Urinary bladder (tissue), 4 donors: ENCODE data around the gene GALR2. TPM values are rescaled to one million over a fixed set of nuclear protein-coding genes. Genes with fewer than 3 reads are reported as not detected.

Source experiments
- DNase-seq: peaks from one replicate; pipeline ENCODE4 v3.0.0-alpha.2; 2015; ENCODE audit errors: extremely low spot score
- H3K27ac ChIP-seq: one replicate; pipeline ENCODE4 v1.5.1; 2013; ENCODE audit warnings: low read depth, mild to moderate bottlenecking, moderate library complexity
- H3K36me3 ChIP-seq: one replicate; pipeline ENCODE4 v1.6.1; 2013; ENCODE audit warnings: mild to moderate bottlenecking, moderate library complexity; ENCODE audit not compliant: insufficient read depth
- H3K4me1 ChIP-seq: one replicate; pipeline ENCODE4 v1.6.1; 2013; ENCODE audit warnings: mild to moderate bottlenecking, moderate library complexity; ENCODE audit not compliant: insufficient read depth
- H3K4me3 ChIP-seq: one replicate; pipeline ENCODE4 v1.5.1; 2013; ENCODE audit warnings: low read depth, low read length
- WGBS: extraction: QIAGEN DNeasy Blood & Tissue Kit; methylation state at CpG from one replicate; pipeline ENCODE4 v1.1.7; 2013; 5-methylcytosine and 5-hydroxymethylcytosine counted together
- polyA plus RNA-seq: library from polyadenylated mRNA; stranded (reverse); fragments of 200-250 nt; gene quantifications from one replicate; pipeline ENCODE4 v1.2.3, GENCODE V29; 2013
- total RNA-seq: library from RNA; depleted of rRNA; stranded (reverse); fragments of >200 nt; gene quantifications from one replicate; pipeline ENCODE4 v1.2.3, GENCODE V29; 2014
- donor health status: healthy with polysubstance abuse.
- donor health status: healthy.

The GALR2 gene
- total and polyA plus RNA-seq, 2 donors = 0.09 TPM; not detected in 1

DNA sequence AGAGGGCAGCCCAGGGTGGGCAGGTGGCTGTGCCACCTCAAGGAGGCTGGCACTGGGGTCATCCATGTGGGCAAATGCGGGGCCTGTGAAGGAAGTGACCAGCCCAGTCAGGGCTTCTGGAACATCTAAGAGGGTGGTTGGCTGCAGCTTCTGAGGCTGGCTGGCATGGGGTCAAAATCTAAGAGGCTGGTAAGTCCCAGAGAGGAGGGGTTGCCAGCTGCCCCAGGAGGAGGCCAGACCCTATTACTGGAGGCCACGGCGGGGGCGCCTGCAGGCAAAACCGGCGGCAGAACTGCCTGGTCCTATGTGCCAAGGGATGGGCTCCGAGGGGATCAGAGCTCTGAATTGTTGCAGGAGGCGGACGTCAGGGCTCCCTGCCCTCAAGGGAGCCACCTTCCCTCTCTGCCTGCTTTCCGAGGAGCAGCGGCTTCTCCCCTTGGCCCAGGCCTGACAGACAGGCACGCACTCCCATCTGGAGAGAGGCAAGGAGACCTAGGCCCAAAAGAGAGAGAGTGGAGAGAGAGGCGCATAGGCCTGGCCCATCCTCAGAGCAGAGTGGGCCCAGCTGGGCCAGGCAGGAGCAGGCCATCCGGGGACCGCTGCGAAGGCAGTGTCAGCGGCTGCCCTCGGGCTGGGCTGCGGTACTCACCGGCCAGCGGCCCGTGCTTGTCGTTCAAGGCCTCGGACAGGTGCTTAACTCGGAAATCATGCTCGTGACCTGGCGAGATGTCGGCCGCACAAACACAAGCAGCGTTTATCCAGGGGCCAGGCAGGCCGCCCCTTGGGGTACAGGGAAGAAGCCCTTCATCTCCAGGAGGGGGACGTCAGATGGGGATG is 15.3 kb downstream of the GALR2 start:
- no peak overlapping the region for H3K27ac ChIP-seq
- no peak overlapping the region for H3K4me3 ChIP-seq
- DNase-seq = no peak
- no peaks in the 10 kb centered on the region for H3K4me1 ChIP-seq
- H3K36me3 ChIP-seq = peaks cover 6% of the 10 kb centered on the region
- 88% methylated on average over 32 of the region's 32 CpGs for WGBS

DNA sequence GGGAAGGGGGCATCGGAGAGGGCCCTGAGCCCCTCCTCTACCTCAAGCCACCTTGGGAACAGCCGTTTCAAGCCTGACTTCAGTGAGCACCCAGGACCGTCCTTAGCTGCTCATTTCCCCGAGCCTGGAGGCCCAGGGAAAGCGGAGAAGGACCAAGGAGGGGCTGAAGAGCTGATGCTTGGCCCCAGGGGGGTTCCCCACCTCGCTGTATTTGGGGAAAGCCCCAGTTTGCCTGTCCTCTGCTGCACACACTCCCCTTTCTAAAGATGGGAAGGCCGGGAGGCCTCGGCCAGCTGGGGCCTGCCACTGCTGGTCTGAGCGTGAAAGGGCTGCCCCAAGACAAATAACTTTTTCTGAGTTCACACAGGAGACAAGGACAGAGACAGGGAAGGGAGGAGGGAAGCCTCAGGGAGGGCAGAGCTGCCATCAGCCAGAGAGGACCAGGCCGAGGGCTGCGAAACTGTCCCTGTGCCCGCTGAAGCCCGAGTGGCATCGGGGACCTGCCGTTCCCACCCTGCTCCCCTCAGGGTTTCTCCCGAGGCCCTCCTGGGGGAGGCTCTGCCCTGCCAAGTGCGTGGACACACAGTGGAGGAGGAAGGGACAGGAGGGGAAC is 16.0 kb downstream of the GALR2 start:
- H3K4me1 ChIP-seq = no peaks in the 10 kb centered on the region
- H3K27ac ChIP-seq = no peak overlapping the region
- 87% methylated on average over 17 of the region's 17 CpGs for WGBS
- no peak for DNase-seq
- no peak overlapping the region for H3K4me3 ChIP-seq
- peaks cover 2% of the 10 kb centered on the region for H3K36me3 ChIP-seq

DNA sequence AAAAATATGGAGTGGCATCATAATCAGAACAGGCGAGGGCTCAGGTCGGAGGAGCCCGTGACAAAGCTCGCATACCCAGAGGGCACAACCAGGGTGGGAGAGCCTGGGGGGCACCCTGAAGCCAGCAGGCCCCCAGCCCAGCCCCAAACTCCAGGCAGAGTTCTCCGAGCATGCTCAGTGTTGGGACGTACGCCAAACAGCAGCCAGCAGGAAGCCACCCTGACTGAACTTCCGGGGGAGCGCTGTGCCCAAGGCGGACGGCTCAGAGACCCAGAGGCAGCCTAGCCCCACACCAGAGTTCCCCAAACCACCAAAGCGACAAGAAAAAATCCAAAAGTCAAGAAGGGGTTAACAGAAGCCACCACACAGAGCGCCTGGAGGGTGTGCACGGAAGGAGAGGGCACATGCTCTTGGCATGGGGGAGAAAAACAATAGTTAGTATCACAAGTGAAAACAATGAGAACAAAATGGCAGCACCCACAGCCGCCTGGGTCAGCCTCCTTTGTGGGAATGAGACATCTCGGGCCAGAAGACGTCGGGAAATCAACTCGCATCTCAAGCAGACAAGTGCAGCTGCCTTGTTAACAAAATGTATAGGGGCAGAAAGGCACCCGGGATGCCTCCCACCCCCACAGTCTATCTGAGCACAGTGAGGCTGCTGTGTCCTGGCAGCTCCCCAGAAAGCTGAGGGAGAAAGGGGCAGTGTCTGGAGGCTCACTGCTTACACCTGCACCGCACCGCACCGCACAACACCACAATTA is 17.1 kb downstream of the GALR2 start:
- WGBS = 69% methylated on average over 23 of the region's 23 CpGs
- Histone ChIP-seq H3K27ac (no peak overlapping the region), H3K4me1 (no peaks in the 10 kb centered on the region), H3K4me3 (no peak overlapping the region), H3K36me3 (peaks cover 2% of the 10 kb centered on the region)
- DNase-seq = no peak

DNA sequence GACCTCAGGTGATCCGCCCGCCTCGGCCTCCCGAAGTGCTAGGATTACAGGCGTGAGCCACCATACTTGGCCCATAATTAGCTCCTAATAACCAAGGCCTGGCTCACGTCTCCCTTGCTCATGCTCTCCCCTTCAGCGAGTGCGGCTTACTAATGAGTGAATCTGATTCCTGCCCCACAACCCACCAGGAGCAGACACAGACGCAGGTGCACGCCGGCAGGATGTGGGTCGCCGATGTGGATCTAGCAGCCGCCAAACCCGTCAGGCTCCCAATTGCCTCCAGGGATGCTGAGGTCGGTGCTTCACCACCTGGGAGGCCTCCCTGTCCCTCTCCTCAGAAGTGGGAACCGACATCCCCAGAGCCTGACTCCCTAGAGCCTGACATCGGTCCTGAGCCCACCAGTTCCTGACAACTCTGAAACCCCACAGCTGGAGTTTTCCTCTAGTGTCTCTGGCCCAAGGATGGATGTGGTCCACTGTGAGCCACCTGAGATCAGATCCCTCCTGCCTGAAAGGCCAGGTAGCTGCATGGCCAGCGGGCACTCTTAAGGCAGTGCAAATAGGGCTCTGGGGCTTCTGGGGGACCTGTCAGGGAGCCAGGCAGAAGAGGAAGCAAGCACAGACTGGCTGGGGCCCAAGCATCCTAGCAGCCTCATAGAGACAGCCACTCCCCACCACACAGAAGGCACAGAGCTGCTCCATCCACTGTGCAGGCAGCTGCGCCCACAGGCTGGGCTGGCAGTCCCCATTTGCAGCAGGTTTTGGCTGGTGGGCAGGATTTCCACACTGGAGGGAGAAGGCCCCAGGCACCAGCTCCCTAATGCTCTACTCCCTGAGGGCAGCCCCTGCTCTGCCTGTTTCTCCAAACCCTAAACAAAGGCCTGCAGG is 18.2 kb downstream of the GALR2 start:
- no peak overlapping the region for H3K27ac ChIP-seq
- 94% methylated on average over 20 of the region's 20 CpGs for WGBS
- H3K4me3 ChIP-seq = no peak overlapping the region
- peaks cover 4% of the 10 kb centered on the region for H3K36me3 ChIP-seq
- no peak for DNase-seq
- H3K4me1 ChIP-seq = no peaks in the 10 kb centered on the region

DNA sequence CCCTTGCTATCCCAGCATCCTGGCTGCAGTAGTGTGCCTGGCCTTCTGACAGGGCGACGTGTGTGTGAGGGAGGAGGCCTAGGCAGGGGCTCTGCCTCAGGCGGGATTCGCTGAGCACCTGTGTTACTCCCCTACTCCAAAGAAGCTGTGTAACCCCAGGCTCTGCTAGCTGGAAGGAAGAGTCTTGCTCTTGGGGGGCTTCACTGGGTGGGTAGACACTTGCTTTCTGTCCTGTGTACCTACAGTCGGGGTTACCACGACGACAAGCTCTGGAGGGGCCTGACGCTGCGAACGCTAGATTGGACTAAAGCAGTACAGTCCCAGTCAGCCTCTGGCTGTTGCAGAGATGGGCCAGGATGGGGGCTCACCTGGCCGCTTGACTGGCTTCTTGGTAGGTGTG is 19.5 kb downstream of the GALR2 start:
- peaks cover 5% of the 10 kb centered on the region for H3K36me3 ChIP-seq
- no peaks in the 10 kb centered on the region for H3K4me1 ChIP-seq
- DNase-seq = no peak
- no peak overlapping the region for H3K27ac ChIP-seq
- no peak overlapping the region for H3K4me3 ChIP-seq
- WGBS = 87% methylated on average over 11 of the region's 11 CpGs

DNA sequence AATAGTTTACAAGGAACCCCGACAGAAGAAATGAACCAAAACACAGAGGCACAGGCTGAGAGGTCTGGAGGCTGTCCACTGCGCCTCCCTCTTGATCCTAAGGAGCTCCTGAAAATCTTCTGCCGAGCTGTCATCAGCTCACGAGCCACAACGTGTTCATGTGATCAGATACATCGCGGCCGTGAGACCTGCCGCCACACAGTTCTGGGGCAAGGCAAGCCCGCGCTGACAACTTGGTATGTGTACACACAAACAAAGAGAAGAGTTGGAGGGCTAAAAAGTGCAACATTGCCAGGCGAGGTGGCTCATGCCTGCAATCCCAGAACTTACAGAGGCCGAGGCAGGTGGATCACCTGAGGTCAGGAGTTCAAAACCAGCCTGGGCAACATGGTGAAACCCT is 21.4 kb downstream of the GALR2 start:
- no peak for DNase-seq
- 87% methylated on average over 13 of the region's 13 CpGs for WGBS
- Histone ChIP-seq H3K27ac (no peak overlapping the region), H3K36me3 (peaks cover 2% of the 10 kb centered on the region), H3K4me3 (no peak overlapping the region), H3K4me1 (no peaks in the 10 kb centered on the region)

DNA sequence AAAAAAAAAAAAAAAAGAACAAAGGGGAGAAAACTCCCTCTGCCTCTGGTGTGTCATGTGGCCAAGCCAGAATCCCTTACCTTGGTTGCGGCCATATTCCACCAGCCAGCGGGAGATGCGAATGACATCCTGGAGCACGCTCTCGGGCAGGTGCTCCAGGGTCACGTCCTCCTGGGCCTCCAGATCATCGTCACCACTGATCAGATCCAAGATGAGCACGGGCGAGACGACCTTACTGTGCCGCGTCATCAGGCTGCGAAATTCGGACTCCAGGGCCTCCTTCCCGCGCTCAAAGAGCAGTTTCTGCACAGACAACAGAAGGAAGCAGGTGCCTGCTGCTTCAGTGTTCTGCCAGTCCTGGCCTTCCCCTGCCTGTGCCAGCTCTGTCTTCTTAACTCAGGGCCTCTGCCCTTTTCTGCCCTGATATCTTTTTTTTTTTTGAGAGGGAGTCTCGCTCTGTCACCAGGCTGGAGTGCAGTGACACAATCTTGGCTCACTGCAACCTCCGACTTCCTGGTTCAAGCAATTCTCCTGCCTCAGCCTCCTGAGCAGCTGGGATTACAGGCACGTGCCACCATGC is 23.2 kb downstream of the GALR2 start:
- Histone ChIP-seq H3K4me1 (no peaks in the 10 kb centered on the region), H3K27ac (no peak overlapping the region), H3K36me3 (peaks cover 2% of the 10 kb centered on the region), H3K4me3 (no peak overlapping the region)
- no peak for DNase-seq
- 91% methylated on average over 19 of the region's 19 CpGs for WGBS

DNA sequence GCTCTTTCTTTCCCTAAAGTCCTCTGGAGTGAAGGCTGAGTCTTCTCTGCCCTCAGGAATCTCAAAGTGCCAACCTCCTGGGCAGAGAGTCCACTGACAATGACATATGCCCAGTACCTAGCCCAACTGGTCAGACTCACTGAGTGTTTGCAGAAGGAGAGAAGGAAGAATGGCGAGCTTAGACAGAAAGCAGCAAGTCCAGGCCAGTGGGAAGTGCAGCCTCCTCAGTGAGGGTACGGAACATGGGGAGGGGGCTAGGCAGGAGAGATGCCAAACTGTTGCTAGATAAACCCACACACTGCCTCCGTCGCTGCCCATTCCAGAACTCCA is 28.3 kb downstream of the GALR2 start:
- Histone ChIP-seq H3K27ac (peak overlapping the region; percentile 24), H3K4me1 (no peaks in the 10 kb centered on the region), H3K36me3 (no peaks in the 10 kb centered on the region), H3K4me3 (peak overlapping the region; percentile 87)
- DNase-seq = no peak
- WGBS = 2% methylated on average over 4 of the region's 4 CpGs

DNA sequence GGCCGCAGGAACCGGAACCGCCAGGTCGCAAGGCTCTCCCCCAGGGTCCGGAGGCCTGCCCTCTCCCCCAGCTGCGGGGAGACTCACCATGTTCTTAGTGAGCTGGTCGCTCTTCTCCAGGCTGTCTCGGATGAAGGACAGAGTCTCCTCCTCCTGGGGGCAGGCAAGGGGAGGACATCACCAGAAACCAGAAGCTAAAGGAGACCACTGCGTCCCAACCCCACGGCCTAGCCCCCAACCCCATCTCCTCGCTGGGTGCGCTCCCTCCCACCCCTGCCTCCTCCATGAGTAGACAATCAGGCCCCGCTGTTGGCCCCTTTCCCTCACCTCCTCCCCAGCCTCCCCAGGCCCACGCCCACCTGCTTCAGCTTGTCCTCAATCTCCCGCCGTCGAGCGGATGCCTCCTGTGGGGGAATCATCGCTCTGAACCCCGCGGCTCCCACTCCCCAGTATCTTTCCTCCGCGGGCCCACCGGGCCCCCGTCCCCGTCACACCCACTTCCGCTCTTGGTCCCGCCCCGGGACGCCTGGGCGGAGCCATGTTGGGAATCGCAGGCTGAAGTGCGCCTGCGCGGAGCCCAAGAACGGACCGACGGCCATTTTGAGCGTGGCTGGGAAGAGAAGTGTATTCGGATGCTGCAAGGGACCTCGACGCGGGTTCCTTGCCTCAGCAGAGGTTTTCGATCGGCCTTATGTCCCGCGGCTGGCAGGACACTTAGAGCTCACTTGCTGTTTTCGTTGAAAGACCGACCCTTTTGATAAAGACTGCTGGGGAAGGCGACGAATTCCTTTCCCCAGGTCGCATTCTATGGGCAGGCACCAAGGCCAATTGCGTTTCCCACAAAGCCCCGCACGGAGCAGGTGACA is 28.9 kb downstream of the GALR2 start, which contains the start of gene EXOC7:
Gene EXOC7, minus strand, starts transcription at position 514 of the 866 bp plus-strand sequence. Its CDS starts 95 bp downstream, at position 419.
- Histone ChIP-seq H3K27ac (peak within 1 kb of the TSS; percentile 82), H3K4me1 (no peaks in the 10 kb centered on the region), H3K4me3 (peak within 1 kb of the TSS; percentile 87), H3K36me3 (no peaks in the 10 kb centered on the region)
- DNase-seq = peak; percentile 82
- WGBS = 5% methylated on average over 55 of the region's 55 CpGs

DNA sequence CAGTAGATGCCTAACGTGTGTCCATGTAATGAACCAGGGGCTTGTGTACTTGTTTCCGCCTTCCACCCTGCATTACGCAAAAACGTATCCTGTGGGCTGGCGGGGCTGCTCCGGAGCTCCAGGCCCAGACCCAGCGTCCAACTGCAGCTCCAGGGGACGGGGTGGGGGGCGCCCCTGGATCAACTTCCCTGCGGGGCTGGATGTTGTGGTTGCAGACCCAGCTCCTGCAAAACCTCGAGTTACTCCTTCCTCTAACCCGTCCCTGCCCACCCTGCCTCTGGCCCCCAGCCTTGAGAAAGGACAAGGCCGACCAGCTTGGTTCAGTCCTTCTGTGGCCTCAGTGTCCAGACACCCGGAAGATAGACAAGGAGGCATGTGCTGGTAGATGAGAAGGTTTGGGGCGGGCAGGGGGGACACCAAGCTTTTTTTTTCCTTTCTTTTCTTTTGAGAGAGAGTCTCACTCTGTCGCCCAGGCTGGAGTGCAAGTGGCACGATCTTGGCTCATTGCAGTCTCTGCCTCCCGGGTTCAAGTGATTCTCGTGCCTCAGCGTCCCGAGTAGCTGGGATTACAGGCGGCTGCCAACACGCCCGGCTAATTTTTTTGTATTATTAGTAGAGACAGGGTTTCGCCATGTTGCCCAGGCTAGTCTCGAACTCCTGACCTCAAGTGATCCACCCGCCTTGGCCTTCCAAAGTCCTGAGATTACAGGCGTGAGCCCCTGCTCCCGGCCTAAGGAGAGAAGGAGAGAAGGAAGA is 29.7 kb downstream of the GALR2 start:
- H3K4me1 ChIP-seq = no peaks in the 10 kb centered on the region
- 88% methylated on average over 29 of the region's 29 CpGs for WGBS
- no peak for DNase-seq

DNA sequence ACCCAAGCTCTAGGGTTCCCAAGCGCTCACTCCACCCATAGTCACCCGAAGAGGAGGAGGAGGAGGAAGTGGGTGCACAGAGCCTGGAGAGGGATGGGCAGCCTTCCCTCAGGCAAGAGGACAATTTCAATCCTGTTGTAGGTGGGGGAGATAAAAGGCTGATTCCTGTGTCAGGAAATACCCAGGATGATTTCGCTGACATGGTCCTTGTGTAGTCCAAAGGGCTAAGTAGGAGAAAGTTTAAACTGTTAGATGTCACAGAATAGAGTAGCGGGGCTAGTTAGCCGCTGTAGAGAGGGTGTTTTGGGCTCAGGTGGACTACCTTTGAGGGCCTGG is 30.3 kb downstream of the GALR2 start:
- no peaks in the 10 kb centered on the region for H3K36me3 ChIP-seq
- H3K4me3 ChIP-seq = no peak overlapping the region
- 72% methylated on average over 5 of the region's 5 CpGs for WGBS

More for the DNA sequence above, 29.7 kb downstream of the GALR2 start:
- no peaks in the 10 kb centered on the region for H3K36me3 ChIP-seq
- peak overlapping the region; percentile 87 for H3K4me3 ChIP-seq
- peak overlapping the region; percentile 82 for H3K27ac ChIP-seq

DNA sequence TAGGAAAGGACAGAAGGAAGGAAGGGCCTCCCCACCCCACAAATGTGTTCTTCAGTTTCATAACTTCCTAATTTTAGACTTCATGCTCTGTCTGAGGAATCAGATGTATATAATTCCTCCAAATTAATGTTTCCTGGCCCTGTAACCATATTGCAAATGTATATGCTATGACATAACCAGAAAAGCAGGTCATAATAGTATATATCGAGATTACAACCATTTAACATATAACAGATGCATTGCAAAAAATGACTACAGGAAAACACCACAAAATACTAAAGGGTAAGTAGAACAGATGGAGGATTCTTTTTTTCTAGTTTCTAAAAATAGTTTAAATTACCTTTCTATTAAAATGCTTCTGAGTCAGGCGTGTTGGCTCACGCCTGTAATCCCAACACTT is 32.1 kb downstream of the GALR2 start:
- 36% methylated on average over 3 of the region's 3 CpGs for whole genome bisulfite sequencing
- no peak for DNase-seq
- no peaks in the 10 kb centered on the region for H3K36me3 ChIP-seq
- H3K27ac ChIP-seq = no peak overlapping the region
- H3K4me3 ChIP-seq = no peak overlapping the region
- H3K4me1 ChIP-seq = no peaks in the 10 kb centered on the region

More for the DNA sequence above, 30.3 kb downstream of the GALR2 start:
- no peaks in the 10 kb centered on the region for H3K4me1 ChIP-seq
- H3K27ac ChIP-seq = no peak overlapping the region
- DNase-seq = no peak
